ENCODE data around the gene HEG1.

Gene HEG1

DNA sequence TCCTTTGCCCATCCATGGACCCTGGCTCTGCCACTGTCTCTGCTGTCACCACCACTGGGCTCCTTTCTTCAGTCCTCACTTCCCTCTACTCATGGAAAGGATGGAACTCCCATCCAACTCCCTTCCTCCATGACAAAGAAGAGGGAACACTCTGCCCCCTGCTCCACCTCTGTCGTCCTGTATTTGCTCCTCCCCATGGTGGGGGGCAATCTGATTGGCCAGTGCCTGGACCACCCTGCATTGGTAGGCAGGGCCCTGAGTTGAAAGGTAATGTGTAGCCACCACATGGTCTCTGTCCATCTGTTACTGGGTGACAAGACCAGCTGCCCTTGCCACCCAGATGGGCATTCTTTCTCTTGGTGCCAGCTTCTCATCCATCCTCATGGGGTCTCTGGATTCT is 20.7 kb upstream of the HEG1 start:
- Mint-ChIP-seq H3K36me3 (no peaks in the 10 kb centered on the region), H3K27ac (peak overlapping the region; percentile 60), H3K9me3 (no peaks in the 10 kb centered on the region), H3K4me3 (no peak overlapping the region), H3K4me1 (no peaks in the 10 kb centered on the region)
- ATAC-seq: peak; percentile 21
- no peak for DNase-seq (ENCODE audit: low spot score in 2 of 2)

DNA sequence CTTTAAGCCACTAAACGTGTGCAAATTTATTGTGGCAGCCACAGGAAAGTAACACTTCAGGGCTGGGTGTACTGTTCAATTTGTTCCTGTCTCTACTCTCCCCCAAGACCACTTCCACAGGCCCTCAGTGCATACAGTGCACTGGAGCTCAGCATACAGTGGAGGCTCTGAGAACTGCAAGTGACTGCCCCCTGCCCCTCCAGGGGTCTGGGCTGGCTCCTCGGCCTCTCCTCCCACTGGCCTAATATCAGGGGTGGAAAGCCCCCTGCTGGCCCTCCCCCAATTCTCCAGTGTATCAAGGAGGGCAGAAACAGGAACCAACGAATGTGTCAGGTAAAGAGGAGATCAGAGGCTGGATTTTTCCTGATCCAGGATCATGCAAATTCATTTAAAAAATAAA is 19.9 kb upstream of the HEG1 start:
- peak overlapping the region; percentile 60 for H3K27ac Mint-ChIP-seq
- H3K36me3 Mint-ChIP-seq: no peaks in the 10 kb centered on the region
- no peak for ATAC-seq
- DNase-seq (ENCODE audit: low spot score in 2 of 2): no peak
- no peaks in the 10 kb centered on the region for H3K4me1 Mint-ChIP-seq
- H3K9me3 Mint-ChIP-seq: no peaks in the 10 kb centered on the region
- no peak overlapping the region for H3K4me3 Mint-ChIP-seq

DNA sequence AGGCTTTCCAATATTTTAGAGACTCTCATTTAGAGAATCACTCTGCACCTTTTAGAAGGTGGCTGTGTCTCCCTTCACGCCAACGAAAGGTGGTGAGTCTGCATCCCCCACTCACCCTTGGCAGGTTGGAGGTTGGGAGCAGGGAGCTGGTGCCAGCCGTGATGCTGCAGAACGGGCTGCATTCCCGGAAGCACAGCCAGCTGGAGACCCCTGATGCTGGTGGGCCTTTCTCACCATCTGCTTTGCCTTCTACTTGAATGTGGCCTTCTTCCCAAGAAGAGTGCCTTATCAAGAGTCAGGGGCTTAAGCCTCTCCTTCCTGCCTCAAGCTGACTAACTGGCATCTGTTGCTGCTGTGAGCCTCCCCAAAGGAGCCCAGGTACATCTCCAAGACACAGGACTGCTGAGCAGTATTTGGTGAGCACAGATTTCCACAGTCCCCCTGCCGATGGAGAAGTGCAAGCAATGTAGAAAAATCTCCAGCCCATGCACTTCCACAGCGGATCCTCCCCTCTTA is 17.7 kb upstream of the HEG1 start:
- H3K9me3 Mint-ChIP-seq: no peaks in the 10 kb centered on the region
- no peak for DNase-seq (ENCODE audit: low spot score in 2 of 2)
- H3K4me1 Mint-ChIP-seq: no peaks in the 10 kb centered on the region
- no peak overlapping the region for H3K4me3 Mint-ChIP-seq
- H3K36me3 Mint-ChIP-seq: no peaks in the 10 kb centered on the region
- no peak overlapping the region for H3K27ac Mint-ChIP-seq
- ATAC-seq: no peak

DNA sequence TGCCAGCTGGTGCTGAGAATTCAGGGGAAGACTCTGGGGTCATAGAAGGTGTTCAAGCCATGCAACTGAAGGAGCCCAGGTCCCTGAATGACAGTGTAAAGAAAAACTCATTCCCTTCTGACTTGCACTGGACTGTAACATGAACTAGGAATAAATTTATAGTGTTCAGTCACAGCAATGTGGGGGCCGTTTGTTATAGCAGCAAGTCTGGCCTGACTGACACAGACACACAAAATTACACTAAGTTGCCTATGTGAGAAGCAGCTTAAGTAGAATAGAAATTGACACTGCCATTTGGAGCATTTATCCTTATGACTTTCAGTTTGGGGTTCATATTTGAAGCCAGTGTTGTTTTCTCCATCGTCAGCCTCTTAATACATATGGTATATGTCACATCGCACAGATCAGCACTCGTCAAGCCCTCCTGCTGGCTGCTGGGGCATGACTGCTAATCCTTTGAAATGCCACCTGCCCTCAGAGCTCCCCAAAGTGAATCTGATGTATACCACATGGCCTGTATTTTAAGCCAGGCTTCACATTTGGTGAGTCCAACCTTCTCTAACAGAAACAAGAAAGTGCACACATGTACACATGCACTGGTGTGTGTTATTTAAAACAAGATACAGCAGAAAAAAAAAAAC is 17.1 kb upstream of the HEG1 start:
- no peak overlapping the region for H3K4me3 Mint-ChIP-seq
- no peaks in the 10 kb centered on the region for H3K9me3 Mint-ChIP-seq
- H3K36me3 Mint-ChIP-seq: no peaks in the 10 kb centered on the region
- no peak for DNase-seq (ENCODE audit: low spot score in 2 of 2)
- H3K4me1 Mint-ChIP-seq: no peaks in the 10 kb centered on the region
- ATAC-seq: no peak
- H3K27ac Mint-ChIP-seq: no peak overlapping the region

DNA sequence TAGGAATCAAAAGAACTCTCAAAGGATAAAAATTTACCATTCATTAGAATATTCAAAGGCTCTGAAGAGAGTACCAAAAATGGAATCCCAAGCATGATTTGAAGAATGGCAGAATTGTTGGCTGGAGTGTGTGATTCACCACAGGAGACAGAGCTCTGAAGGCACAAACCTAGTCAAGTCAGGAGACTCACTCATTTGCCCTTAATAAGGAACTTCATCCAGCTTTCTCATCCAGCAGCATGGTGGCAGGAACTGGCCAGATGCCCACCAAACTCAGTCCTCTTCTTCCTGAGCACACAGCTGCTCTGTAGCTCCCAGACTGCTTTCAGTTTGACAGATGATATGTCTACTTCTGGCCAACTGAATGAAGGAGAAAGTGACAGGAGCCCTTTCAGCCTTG is 16.5 kb upstream of the HEG1 start:
- Mint-ChIP-seq H3K9me3 (no peaks in the 10 kb centered on the region), H3K27ac (no peak overlapping the region), H3K4me3 (no peak overlapping the region), H3K4me1 (peaks cover under 1% of the 10 kb centered on the region), H3K36me3 (no peaks in the 10 kb centered on the region)
- ATAC-seq: no peak
- DNase-seq (ENCODE audit: low spot score in 2 of 2): no peak

DNA sequence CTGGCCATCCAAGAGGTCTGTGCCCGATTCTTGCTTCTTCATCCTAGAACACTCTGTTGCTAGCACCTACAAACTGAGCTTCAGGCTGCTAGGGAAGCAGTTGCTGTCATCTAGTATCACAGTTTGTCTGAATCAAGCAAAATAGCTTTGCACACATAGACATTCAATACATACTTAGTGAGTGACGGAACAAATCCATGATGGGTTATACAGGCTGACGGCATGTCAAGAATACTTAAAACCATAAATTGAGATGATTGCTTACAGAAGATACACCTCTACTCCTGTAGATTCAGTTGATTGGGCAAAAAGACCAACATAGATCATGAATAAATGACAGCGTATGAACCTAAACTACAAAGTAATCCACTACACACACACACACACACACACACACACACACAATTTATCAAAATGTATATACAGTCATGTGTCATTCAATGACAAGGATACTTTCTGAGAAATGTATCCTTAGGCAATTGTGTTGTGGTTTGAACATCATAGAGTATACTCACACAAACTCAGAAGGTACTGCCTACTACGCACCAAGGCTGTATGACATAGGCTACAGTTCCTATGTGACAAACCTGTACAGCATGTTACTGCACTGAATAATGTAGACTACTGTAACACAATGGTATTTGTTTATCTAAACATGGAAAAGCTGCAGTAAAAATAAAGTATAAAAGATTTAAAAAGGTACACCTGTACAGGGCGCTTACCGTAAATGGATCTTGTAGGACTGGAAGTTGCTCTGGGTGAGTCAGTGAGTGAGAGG is 14.4 kb upstream of the HEG1 start:
- H3K36me3 Mint-ChIP-seq: no peaks in the 10 kb centered on the region
- no peak overlapping the region for H3K27ac Mint-ChIP-seq
- DNase-seq (ENCODE audit: low spot score in 2 of 2): no peak
- no peak overlapping the region for H3K4me3 Mint-ChIP-seq
- no peaks in the 10 kb centered on the region for H3K9me3 Mint-ChIP-seq
- H3K4me1 Mint-ChIP-seq: peaks cover 7% of the 10 kb centered on the region
- ATAC-seq: no peak

DNA sequence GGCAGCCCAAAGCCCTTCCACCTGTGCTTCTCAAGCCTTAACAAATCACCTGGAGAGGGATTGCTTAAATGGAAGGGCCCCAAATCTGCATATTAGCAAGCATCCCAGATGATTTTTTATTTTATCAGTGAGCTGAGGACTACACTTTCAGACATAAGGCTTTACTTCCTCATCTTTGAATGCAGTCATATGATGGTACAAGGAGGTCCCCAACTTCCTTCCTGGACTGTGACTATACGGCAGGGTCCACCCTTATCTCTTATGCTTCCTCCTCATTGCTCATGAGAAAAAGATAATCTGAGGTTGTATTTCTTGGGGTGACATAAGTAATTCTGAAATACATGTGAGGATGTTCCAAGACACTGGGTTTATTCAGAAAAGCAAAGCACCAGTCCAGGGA is 13.7 kb upstream of the HEG1 start:
- H3K4me3 Mint-ChIP-seq: no peak overlapping the region
- H3K36me3 Mint-ChIP-seq: no peaks in the 10 kb centered on the region
- no peak overlapping the region for H3K27ac Mint-ChIP-seq
- DNase-seq (ENCODE audit: low spot score in 2 of 2) (no peak), ATAC-seq (no peak)
- peaks cover 7% of the 10 kb centered on the region for H3K4me1 Mint-ChIP-seq
- H3K9me3 Mint-ChIP-seq: no peaks in the 10 kb centered on the region

DNA sequence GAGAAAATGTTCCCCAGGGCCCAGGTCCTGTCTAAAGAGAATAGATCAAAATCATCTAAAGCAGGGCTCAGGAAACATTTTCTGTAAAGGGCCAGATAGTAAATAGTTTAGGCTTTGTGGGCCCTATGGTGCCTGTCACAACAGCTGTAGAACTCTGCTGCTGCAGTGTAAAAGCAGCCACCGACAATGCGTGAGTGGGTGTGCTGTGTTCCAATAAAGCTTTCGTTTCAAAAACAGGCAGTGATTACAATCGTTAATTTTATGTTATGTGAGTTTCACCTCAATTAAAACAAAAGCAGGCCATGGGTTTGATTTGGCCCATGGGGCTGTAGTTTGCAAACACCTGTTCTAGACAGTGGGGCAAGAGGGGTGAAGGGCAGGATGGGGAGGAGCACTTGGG is 12.5 kb upstream of the HEG1 start:
- no peak for DNase-seq (ENCODE audit: low spot score in 2 of 2)
- H3K4me3 Mint-ChIP-seq: no peak overlapping the region
- H3K27ac Mint-ChIP-seq: no peak overlapping the region
- no peaks in the 10 kb centered on the region for H3K9me3 Mint-ChIP-seq
- peaks cover 7% of the 10 kb centered on the region for H3K4me1 Mint-ChIP-seq
- no peak for ATAC-seq
- H3K36me3 Mint-ChIP-seq: no peaks in the 10 kb centered on the region

DNA sequence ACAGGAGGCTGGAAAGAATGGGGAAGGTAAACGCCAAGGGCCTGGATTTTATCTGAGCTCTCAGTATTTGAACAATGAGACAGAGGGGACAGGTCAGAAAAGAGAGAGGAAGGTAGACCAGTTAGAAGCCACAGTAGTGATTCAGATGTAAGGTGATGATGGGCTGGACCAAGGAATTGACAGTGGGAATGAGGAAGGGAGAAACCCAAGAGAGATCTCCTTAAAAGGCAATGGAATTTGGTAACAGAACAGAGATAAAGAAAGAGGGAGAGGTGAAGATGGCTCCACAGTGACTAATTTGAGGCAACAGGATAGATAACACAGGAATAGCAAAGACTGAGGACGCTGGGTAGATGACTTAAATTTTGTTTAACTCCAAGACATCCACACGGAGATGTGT is 11.4 kb upstream of the HEG1 start:
- Mint-ChIP-seq H3K9me3 (no peaks in the 10 kb centered on the region), H3K36me3 (no peaks in the 10 kb centered on the region), H3K4me1 (peaks cover 7% of the 10 kb centered on the region), H3K27ac (no peak overlapping the region), H3K4me3 (no peak overlapping the region)
- no peak for DNase-seq (ENCODE audit: low spot score in 2 of 2)
- no peak for ATAC-seq

DNA sequence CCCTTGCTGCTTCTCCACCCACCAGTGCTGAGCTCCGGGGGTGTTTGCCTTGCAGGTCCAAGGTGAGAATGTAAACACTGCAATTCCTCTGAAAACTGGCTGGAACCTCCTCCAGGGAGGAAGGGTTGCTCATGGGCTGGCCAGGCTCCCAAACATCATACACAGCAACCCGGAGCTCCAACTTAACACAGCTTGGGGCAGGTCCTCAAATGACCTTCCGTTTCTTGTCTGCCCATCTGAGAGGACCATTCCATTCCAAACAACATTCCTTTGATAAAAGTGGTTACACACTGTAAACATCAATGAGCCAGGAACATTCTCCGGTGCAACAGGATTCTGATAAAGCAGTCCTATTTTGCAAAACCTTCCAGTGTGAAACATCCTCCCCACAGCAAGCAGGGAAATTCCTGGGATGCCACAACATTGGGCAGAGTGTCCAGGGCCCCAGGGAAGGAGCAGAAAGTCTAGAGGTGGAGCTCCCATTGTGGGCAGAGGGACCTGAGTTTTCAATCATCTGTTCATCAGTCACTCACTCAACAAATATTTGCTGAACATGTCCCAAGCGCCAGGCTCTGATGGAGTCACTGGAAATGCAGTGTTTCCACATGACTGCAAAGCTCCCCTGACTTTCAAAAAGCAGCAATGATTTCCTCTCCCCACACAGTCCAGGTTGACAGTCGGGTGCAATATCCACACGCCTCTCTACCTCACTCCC is 7.3 kb upstream of the HEG1 start:
- Mint-ChIP-seq H3K27ac (no peak overlapping the region), H3K36me3 (no peaks in the 10 kb centered on the region), H3K9me3 (no peaks in the 10 kb centered on the region), H3K4me1 (peaks cover 7% of the 10 kb centered on the region), H3K4me3 (no peak overlapping the region)
- DNase-seq (ENCODE audit: low spot score in 2 of 2) (no peak), ATAC-seq (no peak)

DNA sequence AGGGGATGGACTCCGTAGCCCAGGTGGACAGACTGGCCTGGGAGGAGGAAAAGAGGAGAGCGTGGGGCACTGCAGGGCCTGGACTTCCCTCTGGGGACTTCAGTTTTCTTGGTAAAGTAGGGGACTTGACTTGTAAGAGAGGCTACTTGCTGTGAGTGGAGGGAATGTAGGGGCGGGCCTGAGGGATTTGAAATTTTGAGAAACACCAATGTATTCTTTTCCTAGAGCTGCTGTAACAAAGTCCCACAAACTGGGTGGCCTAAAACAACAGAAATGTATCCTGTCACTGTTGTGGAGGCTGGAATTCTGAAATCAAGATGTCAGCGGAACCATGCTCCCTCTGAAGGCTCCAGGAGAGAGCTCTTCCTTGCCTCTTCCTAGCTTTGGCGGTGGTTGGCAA is 5.8 kb upstream of the HEG1 start:
- no peak overlapping the region for H3K27ac Mint-ChIP-seq
- DNase-seq (ENCODE audit: low spot score in 2 of 2) (no peak), ATAC-seq (no peak)
- H3K4me3 Mint-ChIP-seq: no peak overlapping the region
- H3K9me3 Mint-ChIP-seq: no peaks in the 10 kb centered on the region
- H3K36me3 Mint-ChIP-seq: no peaks in the 10 kb centered on the region
- no peaks in the 10 kb centered on the region for H3K4me1 Mint-ChIP-seq

DNA sequence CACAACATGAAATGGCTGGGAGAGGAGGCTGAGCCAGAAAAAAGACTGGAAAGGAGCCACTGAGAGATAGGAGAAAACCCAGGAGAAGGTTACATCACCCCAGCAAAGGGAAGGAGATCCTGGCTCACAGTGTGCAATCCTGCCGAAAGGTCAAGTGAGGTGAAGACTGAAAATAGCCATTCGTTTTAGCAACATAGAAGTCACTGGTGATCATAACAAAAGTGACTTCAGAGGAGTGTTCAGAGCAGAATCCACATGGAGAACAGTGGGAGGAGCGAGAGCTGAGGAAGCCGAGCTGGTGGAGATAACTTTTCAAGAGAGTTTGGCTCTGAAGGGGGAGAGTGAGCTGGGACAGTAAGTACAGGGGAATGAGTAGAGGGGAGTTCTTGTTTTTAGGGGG is 5.4 kb upstream of the HEG1 start:
- H3K9me3 Mint-ChIP-seq: no peaks in the 10 kb centered on the region
- no peaks in the 10 kb centered on the region for H3K4me1 Mint-ChIP-seq
- no peak overlapping the region for H3K27ac Mint-ChIP-seq
- H3K36me3 Mint-ChIP-seq: no peaks in the 10 kb centered on the region
- H3K4me3 Mint-ChIP-seq: no peak overlapping the region
- ATAC-seq (no peak), DNase-seq (ENCODE audit: low spot score in 2 of 2) (no peak)

DNA sequence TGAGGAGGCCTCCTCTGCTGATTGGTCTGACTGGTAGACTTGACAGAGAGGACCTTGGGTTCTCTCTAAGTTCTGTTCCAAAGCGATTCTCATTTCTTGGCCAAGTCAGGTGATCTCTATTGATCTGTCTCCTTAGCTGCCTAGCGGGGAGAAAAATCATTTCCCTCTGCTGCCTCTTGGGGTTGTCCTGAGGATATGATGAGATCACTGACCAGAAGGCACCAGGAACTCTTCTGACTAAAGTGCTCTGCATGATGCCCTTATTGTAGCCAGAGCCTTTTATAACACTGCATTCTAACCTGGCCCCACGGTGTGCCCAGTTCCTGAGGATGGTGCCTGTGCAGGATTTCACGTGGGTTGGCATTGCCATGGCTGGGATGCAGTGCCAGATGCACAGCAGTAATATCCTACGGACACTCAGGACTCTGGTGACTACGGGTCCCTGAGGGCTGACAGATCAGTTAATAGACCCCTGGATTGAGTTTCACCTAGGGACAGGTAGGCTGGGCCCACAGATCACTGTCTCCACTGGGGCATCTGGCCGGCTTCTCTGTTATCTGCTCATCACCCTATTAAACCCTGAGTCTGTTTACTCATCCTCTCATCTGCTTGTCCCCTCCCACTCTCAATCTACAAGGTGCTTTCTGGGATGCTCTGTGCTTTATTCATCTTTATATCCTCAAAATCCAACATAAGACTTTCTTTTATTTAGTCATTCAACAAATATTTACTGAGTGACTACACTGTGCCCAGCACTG is 3.9 kb upstream of the HEG1 start:
- no peaks in the 10 kb centered on the region for H3K36me3 Mint-ChIP-seq
- H3K27ac Mint-ChIP-seq: no peak overlapping the region
- peaks cover 3% of the 10 kb centered on the region for H3K4me1 Mint-ChIP-seq
- H3K4me3 Mint-ChIP-seq: no peak overlapping the region
- no peaks in the 10 kb centered on the region for H3K9me3 Mint-ChIP-seq
- ATAC-seq (no peak), DNase-seq (ENCODE audit: low spot score in 2 of 2) (no peak)

DNA sequence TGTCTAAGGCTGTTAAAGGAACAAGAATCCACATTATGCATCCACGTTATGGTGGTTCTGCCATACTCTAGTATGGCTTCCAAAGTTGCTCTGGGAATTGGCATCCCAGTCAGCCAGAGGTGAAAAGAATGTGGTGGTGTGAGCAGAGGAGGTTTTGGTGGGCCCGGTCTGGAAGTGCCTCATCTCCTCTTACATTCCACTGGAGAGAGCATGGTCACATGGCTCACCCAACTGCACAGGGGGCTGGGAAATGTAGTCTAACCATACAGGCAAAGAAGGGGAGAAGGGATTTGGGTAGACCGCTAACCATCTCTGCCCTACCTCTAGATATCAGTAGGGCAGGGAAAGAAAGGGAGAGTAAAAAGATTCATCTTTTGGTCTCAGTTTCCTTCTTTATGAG is 3.2 kb upstream of the HEG1 start:
- no peak for DNase-seq (ENCODE audit: low spot score in 2 of 2)
- ATAC-seq: no peak
- no peaks in the 10 kb centered on the region for H3K36me3 Mint-ChIP-seq
- no peak overlapping the region for H3K27ac Mint-ChIP-seq
- H3K9me3 Mint-ChIP-seq: no peaks in the 10 kb centered on the region
- H3K4me3 Mint-ChIP-seq: no peak overlapping the region
- H3K4me1 Mint-ChIP-seq: peaks cover 10% of the 10 kb centered on the region

DNA sequence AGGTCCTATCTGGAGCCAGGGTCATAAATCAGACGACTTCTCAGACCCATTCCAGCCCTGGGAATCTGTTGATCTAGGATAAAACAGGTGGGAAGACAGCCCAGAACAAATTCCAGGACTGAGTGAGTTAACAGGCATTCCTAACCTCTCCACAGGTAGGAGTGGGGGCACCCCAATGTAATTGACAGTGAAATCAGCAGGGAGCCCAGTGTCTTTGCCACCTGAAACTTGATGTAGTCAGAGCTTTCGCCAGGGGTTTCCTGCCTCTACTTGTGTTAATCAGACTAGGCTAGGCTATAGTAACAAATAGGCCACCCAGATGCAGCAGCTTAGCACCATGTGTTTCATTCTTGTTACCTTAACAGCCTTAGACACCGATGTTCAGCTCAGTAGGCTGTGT is 2.7 kb upstream of the HEG1 start:
- ATAC-seq: no peak
- H3K36me3 Mint-ChIP-seq: no peaks in the 10 kb centered on the region
- H3K4me1 Mint-ChIP-seq: peaks cover 14% of the 10 kb centered on the region
- H3K4me3 Mint-ChIP-seq: no peak overlapping the region
- no peaks in the 10 kb centered on the region for H3K9me3 Mint-ChIP-seq
- no peak overlapping the region for H3K27ac Mint-ChIP-seq
- no peak for DNase-seq (ENCODE audit: low spot score in 2 of 2)

Data from stimulated activated effector memory CD8-positive, alpha-beta T cell treated with anti-CD3 and anti-CD28 coated beads, Interleukin-12 subunit alpha, Interleukin-12 subunit beta, amount 100 ng/mL, for 72 hours (primary cell).